Loucy (cell line): ENCODE measurements around the gene ING5.

Experiments used
- H2AFZ ChIP-seq: fragments of 200-600 bp; sonication (generic); 2 replicates; pipeline ENCODE4 v1.6.0; 2016; ENCODE audit warnings: antibody characterized with exemption, mild to moderate bottlenecking, low read length, moderate library complexity
- H3F3A ChIP-seq: fragments of 200-600 bp; 2 replicates; pipeline ENCODE4 v1.6.0; 2016; ENCODE audit warnings: antibody characterized with exemption, low read depth, mild to moderate bottlenecking
- H3K27me3 ChIP-seq: fragments of 200-600 bp; sonication (generic); 2 replicates; pipeline ENCODE4 v1.6.1; 2014; ENCODE audit warnings: low read length, mild to moderate bottlenecking; ENCODE audit not compliant: insufficient read depth, poor library complexity, severe bottlenecking
- H3K36me3 ChIP-seq: fragments of 200-600 bp; sonication (generic); 2 replicates; pipeline ENCODE4 v1.6.1; 2016; ENCODE audit warnings: low read length; ENCODE audit not compliant: insufficient read depth
- H3K4me1 ChIP-seq: fragments of 200-600 bp; sonication (generic); 2 replicates; pipeline ENCODE4 v1.5.1; 2014; ENCODE audit warnings: low read length, mild to moderate bottlenecking; ENCODE audit not compliant: insufficient read depth, poor library complexity, severe bottlenecking
- H3K4me2 ChIP-seq: fragments of 200-600 bp; sonication (generic); 2 replicates; pipeline ENCODE4 v1.6.0; 2014; ENCODE audit warnings: antibody characterized with exemption, low read length, low read depth, mild to moderate bottlenecking; ENCODE audit not compliant: poor library complexity, severe bottlenecking
- H3K4me3 ChIP-seq: fragments of 200-600 bp; sonication (generic); 2 replicates; pipeline ENCODE4 v1.5.1; 2014; ENCODE audit warnings: low read length, mild to moderate bottlenecking, mixed read lengths; ENCODE audit not compliant: poor library complexity, severe bottlenecking
- H3K79me2 ChIP-seq: fragments of 200-600 bp; sonication (generic); 2 replicates; pipeline ENCODE4 v1.6.1; 2014; ENCODE audit warnings: low read length; ENCODE audit not compliant: insufficient read depth
- H3K9ac ChIP-seq: fragments of 200-600 bp; sonication (generic); 2 replicates; pipeline ENCODE4 v1.6.0; 2014; ENCODE audit warnings: mild to moderate bottlenecking, low read depth, low read length, moderate library complexity; ENCODE audit not compliant: poor library complexity, severe bottlenecking
- H3K9me2 ChIP-seq: fragments of 200-600 bp; sonication (generic); replicated peaks from 2 replicates; pipeline ENCODE4 v1.6.1; 2016; ENCODE audit warnings: low read depth, low read length, mixed read lengths
- H3K9me3 ChIP-seq: fragments of 200-600 bp; sonication (generic); 2 replicates; pipeline ENCODE4 v1.6.1; 2014; ENCODE audit warnings: mild to moderate bottlenecking, antibody characterized with exemption, low read length, low read depth; ENCODE audit not compliant: insufficient read depth
- H4K20me1 ChIP-seq: fragments of 200-600 bp; sonication (generic); 2 replicates; pipeline ENCODE4 v1.6.0; 2014; ENCODE audit warnings: antibody characterized with exemption, low read length, mild to moderate bottlenecking; ENCODE audit not compliant: insufficient read depth, poor library complexity, severe bottlenecking
- CTCF ChIP-seq: fragments of 200-600 bp; sonication (generic); conservative IDR thresholded peaks from 2 replicates; pipeline ENCODE4 v1.5.1; 2014; ENCODE audit warnings: mild to moderate bottlenecking, antibody characterized with exemption, low read length
- EZH2phosphoT487 ChIP-seq: fragments of 200-600 bp; IDR thresholded peaks from 2 replicates; pipeline ENCODE4 v1.6.1; 2018; ENCODE audit warnings: antibody characterized with exemption, mild to moderate bottlenecking, moderate library complexity, borderline replicate concordance

The ING5 gene

GRCh38 chr2:241775223-241776177 lies 73.7 kb downstream of the ING5 start:
- Histone ChIP-seq H3K9ac (no peak overlapping the region), H3K27me3 (no peaks in the 10 kb centered on the region), H2AFZ (no peak overlapping the region), H3K9me3 (no peaks in the 10 kb centered on the region), H3K36me3 (no peaks in the 10 kb centered on the region), H3K4me3 (no peak overlapping the region), H3K79me2 (no peaks in the 10 kb centered on the region), H4K20me1 (no peaks in the 10 kb centered on the region), H3K4me2 (no peak overlapping the region), H3K4me1 (peaks cover 7% of the 10 kb centered on the region), H3K9me2 (no peaks in the 10 kb centered on the region), H3F3A (no peaks in the 10 kb centered on the region)
- TF ChIP-seq EZH2phosphoT487 (no peak), CTCF (no peak)

- H3K4me3 ChIP-seq, result no peak within 1 kb of the TSS
- H3K9me3 ChIP-seq, result no peaks in the 10 kb centered on the region
- H3K79me2 ChIP-seq, result no peaks in the 10 kb centered on the region
- H3F3A ChIP-seq, result no peaks in the 10 kb centered on the region
- no peaks in the 10 kb centered on the region for H3K9me2 ChIP-seq
- H3K36me3 ChIP-seq, result no peaks in the 10 kb centered on the region
- H3K27me3 ChIP-seq, result no peaks in the 10 kb centered on the region
- TF ChIP-seq EZH2phosphoT487 (no peak), CTCF (no peak)
- no peak within 1 kb of the TSS for H2AFZ ChIP-seq
- H4K20me1 ChIP-seq, result no peaks in the 10 kb centered on the region
- H3K9ac ChIP-seq, result no peak within 1 kb of the TSS
- no peak within 1 kb of the TSS for H3K4me2 ChIP-seq
- peaks cover 4% of the 10 kb centered on the region for H3K4me1 ChIP-seq
Measured at GRCh38 chr2:241776336-241777169, 74.7 kb downstream of the ING5 start, which contains the start of gene GAL3ST2. Gene GAL3ST2 (plus strand): TSS chr2:241776822. CDS start chr2:241776956, 134 bp downstream.

- H3F3A ChIP-seq, result no peaks in the 10 kb centered on the region
- H4K20me1 ChIP-seq, result no peaks in the 10 kb centered on the region
- no peaks in the 10 kb centered on the region for H3K36me3 ChIP-seq
- H3K9ac ChIP-seq, result no peak overlapping the region
- no peak overlapping the region for H2AFZ ChIP-seq
- TF ChIP-seq CTCF (no peak), EZH2phosphoT487 (no peak)
- no peaks in the 10 kb centered on the region for H3K4me1 ChIP-seq
- H3K9me3 ChIP-seq, result no peaks in the 10 kb centered on the region
- no peaks in the 10 kb centered on the region for H3K27me3 ChIP-seq
- no peaks in the 10 kb centered on the region for H3K9me2 ChIP-seq
- no peaks in the 10 kb centered on the region for H3K79me2 ChIP-seq
- H3K4me2 ChIP-seq, result no peak overlapping the region
- H3K4me3 ChIP-seq, result no peak overlapping the region
Measured at GRCh38 chr2:241777170-241777685, 75.4 kb downstream of the ING5 start.
